Transverse colon (tissue), 4 donors: ENCODE results near the gene MAPKAP1.

Source experiments
- CTCF ChIP-seq, 5 experiments: fragments of 200-600 bp in 3 of 5; fragments of 450-650 bp in 2 of 5; sonication (generic) in 3 of 5; IDR thresholded peaks; 1 replicate in 2 of 5; 2 replicates in 3 of 5; pipeline ENCODE4 v1.5.1; 2016 to 2017; ENCODE audit warnings: antibody characterized with exemption in 5 of 5, inconsistent platforms in 3 of 5, mild to moderate bottlenecking in 2 of 5, moderate library complexity in 1 of 5
- POLR2A ChIP-seq: fragments of 450-650 bp; IDR thresholded peaks from one replicate; pipeline ENCODE4 v1.6.1; 2016; ENCODE audit warnings: antibody characterized with exemption, mild to moderate bottlenecking, moderate library complexity
- POLR2AphosphoS5 ChIP-seq, 3 donors: sonication (generic); formaldehyde crosslinking; IDR thresholded peaks; one replicate each; pipeline ENCODE4 v1.6.1; 2016; ENCODE audit warnings: antibody characterized with exemption in 3 of 3

GRCh38 chr9:125672876-125673275 lies 34.1 kb downstream of the MAPKAP1 start:
- TF ChIP-seq CTCF (IDR thresholded peaks at IDR 0.05) (no peak), POLR2AphosphoS5 (IDR thresholded peaks at IDR 0.05) (no peak), POLR2A (no peak)
